ENCODE data around the gene UBQLN3.

The UBQLN3 gene

GRCh38 chr11:5528495-5528894 lies 18.7 kb upstream of the UBQLN3 start:
- TF ChIP-seq EZH2phosphoT487 (IDR thresholded peaks at IDR 0.05; ENCODE audit: low read length) (no peak), CTCF (IDR thresholded peaks at IDR 0.05; ENCODE audit: low read length) (no peak), EZH2 (optimal IDR thresholded peaks at IDR 0.05; ENCODE audit: low read depth, low read length) (no peak)
- no peak for DNase-seq
- no peak overlapping the region for H2AFZ ChIP-seq (ENCODE audit: low read length)
- no peaks in the 10 kb centered on the region for H4K20me1 ChIP-seq (ENCODE audit: insufficient read depth, low read length)
- no peaks in the 10 kb centered on the region for H3K79me2 ChIP-seq (ENCODE audit: low read length)
- H3K4me3 ChIP-seq (ENCODE audit: low read length): no peak overlapping the region
- no peaks in the 10 kb centered on the region for H3K36me3 ChIP-seq (replicated peaks; ENCODE audit: insufficient read depth, low read length)
- no peaks in the 10 kb centered on the region for H3F3A ChIP-seq (ENCODE audit: insufficient read depth, low read length)
- no peaks in the 10 kb centered on the region for H3K9me3 ChIP-seq (replicated peaks; ENCODE audit: insufficient read depth, low read length)
- no peaks in the 10 kb centered on the region for H3K4me1 ChIP-seq (ENCODE audit: low read length)
- no peak overlapping the region for H3K4me2 ChIP-seq (ENCODE audit: low read depth, low read length)
- H3K27me3 ChIP-seq (replicated peaks; ENCODE audit: insufficient read depth, low read length): no peaks in the 10 kb centered on the region
- H3K9me2 ChIP-seq (replicated peaks; ENCODE audit: insufficient read depth, low read length): no peaks in the 10 kb centered on the region
- no peak overlapping the region for H3K9ac ChIP-seq (ENCODE audit: low read length)
- no peak overlapping the region for H3K27ac ChIP-seq (ENCODE audit: low read length)

- no peak for DNase-seq
- Histone ChIP-seq H3K27ac (ENCODE audit: low read length) (no peak overlapping the region), H3K27me3 (replicated peaks; ENCODE audit: insufficient read depth, low read length) (no peaks in the 10 kb centered on the region), H3K79me2 (ENCODE audit: low read length) (no peaks in the 10 kb centered on the region), H3K4me2 (ENCODE audit: low read depth, low read length) (no peak overlapping the region), H3F3A (ENCODE audit: insufficient read depth, low read length) (no peaks in the 10 kb centered on the region), H2AFZ (ENCODE audit: low read length) (no peak overlapping the region), H3K9me3 (replicated peaks; ENCODE audit: insufficient read depth, low read length) (no peaks in the 10 kb centered on the region), H3K36me3 (replicated peaks; ENCODE audit: insufficient read depth, low read length) (no peaks in the 10 kb centered on the region), H3K4me3 (ENCODE audit: low read length) (no peak overlapping the region), H3K9ac (ENCODE audit: low read length) (no peak overlapping the region), H4K20me1 (ENCODE audit: insufficient read depth, low read length) (no peaks in the 10 kb centered on the region), H3K9me2 (replicated peaks; ENCODE audit: insufficient read depth, low read length) (no peaks in the 10 kb centered on the region), H3K4me1 (ENCODE audit: low read length) (no peaks in the 10 kb centered on the region)
- no peak for TF ChIP-seq EZH2phosphoT487 (IDR thresholded peaks at IDR 0.05; ENCODE audit: low read length)
- TF ChIP-seq EZH2 (optimal IDR thresholded peaks at IDR 0.05; ENCODE audit: low read depth, low read length): no peak
- no peak for TF ChIP-seq CTCF (IDR thresholded peaks at IDR 0.05; ENCODE audit: low read length)
Measured at GRCh38 chr11:5527716-5528115, 18.0 kb upstream of the UBQLN3 start.

GRCh38 chr11:5524756-5525155 lies 15.0 kb upstream of the UBQLN3 start:
- no peak overlapping the region for H3K9ac ChIP-seq (ENCODE audit: low read length)
- no peak for DNase-seq
- H3K9me3 ChIP-seq (replicated peaks; ENCODE audit: insufficient read depth, low read length): no peaks in the 10 kb centered on the region
- H3K4me2 ChIP-seq (ENCODE audit: low read depth, low read length): no peak overlapping the region
- no peaks in the 10 kb centered on the region for H3K9me2 ChIP-seq (replicated peaks; ENCODE audit: insufficient read depth, low read length)
- H3K27ac ChIP-seq (ENCODE audit: low read length): no peak overlapping the region
- H3K4me3 ChIP-seq (ENCODE audit: low read length): no peak overlapping the region
- no peaks in the 10 kb centered on the region for H3K79me2 ChIP-seq (ENCODE audit: low read length)
- H2AFZ ChIP-seq (ENCODE audit: low read length): no peak overlapping the region
- no peak for TF ChIP-seq CTCF (IDR thresholded peaks at IDR 0.05; ENCODE audit: low read length)
- no peak for TF ChIP-seq EZH2 (optimal IDR thresholded peaks at IDR 0.05; ENCODE audit: low read depth, low read length)
- TF ChIP-seq EZH2phosphoT487 (IDR thresholded peaks at IDR 0.05; ENCODE audit: low read length): no peak
- H3F3A ChIP-seq (ENCODE audit: insufficient read depth, low read length): no peaks in the 10 kb centered on the region
- no peaks in the 10 kb centered on the region for H3K36me3 ChIP-seq (replicated peaks; ENCODE audit: insufficient read depth, low read length)
- H3K27me3 ChIP-seq (replicated peaks; ENCODE audit: insufficient read depth, low read length): no peaks in the 10 kb centered on the region
- H4K20me1 ChIP-seq (ENCODE audit: insufficient read depth, low read length): no peaks in the 10 kb centered on the region
- H3K4me1 ChIP-seq (ENCODE audit: low read length): no peaks in the 10 kb centered on the region
